ENCODE measurements around the gene COG3.

The COG3 gene

GRCh38 chr13:45474584-45475454, 10.1 kb downstream of the COG3 start:
- Histone ChIP-seq H3K9ac (ENCODE audit: low read length) (no peak overlapping the region), H3K9me2 (ENCODE audit: low read depth, low read length) (no peaks in the 10 kb centered on the region), H3K27ac (ENCODE audit: low read depth, low read length, poor library complexity, severe bottlenecking) (no peak overlapping the region), H4K20me1 (ENCODE audit: insufficient read depth, low read length) (no peaks in the 10 kb centered on the region), H3F3A (ENCODE audit: insufficient read depth, low read length) (no peaks in the 10 kb centered on the region), H3K4me1 (ENCODE audit: insufficient read depth, low read length, severe bottlenecking) (no peaks in the 10 kb centered on the region), H3K9me3 (ENCODE audit: low read length) (no peaks in the 10 kb centered on the region), H3K4me2 (ENCODE audit: low read length) (no peak overlapping the region), H3K36me3 (ENCODE audit: insufficient read depth, low read length) (peaks cover 16% of the 10 kb centered on the region; the same call in 1 of the 2 replicates), H3K79me2 (ENCODE audit: insufficient read depth, low read length) (peaks cover 38% of the 10 kb centered on the region), H2AFZ (ENCODE audit: low read length) (no peak overlapping the region), H3K4me3 (ENCODE audit: low read depth, low read length, poor library complexity, severe bottlenecking) (no peak overlapping the region), H3K27me3 (ENCODE audit: insufficient read depth, low read length) (no peaks in the 10 kb centered on the region)
- TF ChIP-seq CTCF (IDR thresholded peaks at IDR 0.05; ENCODE audit: low read length) (no peak), EZH2 (IDR thresholded peaks at IDR 0.05; ENCODE audit: borderline replicate concordance, low read length) (no peak)

- no peak overlapping the region for H3K4me3 ChIP-seq (ENCODE audit: low read depth, low read length, poor library complexity, severe bottlenecking)
- no peaks in the 10 kb centered on the region for H3K9me3 ChIP-seq (ENCODE audit: low read length)
- no peaks in the 10 kb centered on the region for H3K4me1 ChIP-seq (ENCODE audit: insufficient read depth, low read length, severe bottlenecking)
- TF ChIP-seq CTCF (IDR thresholded peaks at IDR 0.05; ENCODE audit: low read length) (no peak), EZH2 (IDR thresholded peaks at IDR 0.05; ENCODE audit: borderline replicate concordance, low read length) (no peak)
- H3K27ac ChIP-seq (ENCODE audit: low read depth, low read length, poor library complexity, severe bottlenecking): no peak overlapping the region
- no peak overlapping the region for H2AFZ ChIP-seq (ENCODE audit: low read length)
- peaks cover 5% of the 10 kb centered on the region for H3K79me2 ChIP-seq (ENCODE audit: insufficient read depth, low read length)
- H3K36me3 ChIP-seq (ENCODE audit: insufficient read depth, low read length): peaks cover 46% of the 10 kb centered on the region
- no peak overlapping the region for H3K4me2 ChIP-seq (ENCODE audit: low read length)
- no peaks in the 10 kb centered on the region for H3K9me2 ChIP-seq (ENCODE audit: low read depth, low read length)
- no peaks in the 10 kb centered on the region for H3K27me3 ChIP-seq (ENCODE audit: insufficient read depth, low read length)
- H3K9ac ChIP-seq (ENCODE audit: low read length): no peak overlapping the region
- no peaks in the 10 kb centered on the region for H3F3A ChIP-seq (ENCODE audit: insufficient read depth, low read length)
- H4K20me1 ChIP-seq (ENCODE audit: insufficient read depth, low read length): no peaks in the 10 kb centered on the region
These were observed 14.9 kb downstream of the COG3 start for GRCh38 chr13:45479661-45480060.

GRCh38 chr13:45481688-45482087, 16.9 kb downstream of the COG3 start:
- TF ChIP-seq EZH2 (IDR thresholded peaks at IDR 0.05; ENCODE audit: borderline replicate concordance, low read length): no peak
- no peaks in the 10 kb centered on the region for H3K9me2 ChIP-seq (ENCODE audit: low read depth, low read length)
- H3K9me3 ChIP-seq (ENCODE audit: low read length): no peaks in the 10 kb centered on the region
- no peaks in the 10 kb centered on the region for H4K20me1 ChIP-seq (ENCODE audit: insufficient read depth, low read length)
- H2AFZ ChIP-seq (ENCODE audit: low read length): no peak overlapping the region
- H3K4me2 ChIP-seq (ENCODE audit: low read length): no peak overlapping the region
- H3K79me2 ChIP-seq (ENCODE audit: insufficient read depth, low read length): no peaks in the 10 kb centered on the region
- peaks cover 46% of the 10 kb centered on the region for H3K36me3 ChIP-seq (ENCODE audit: insufficient read depth, low read length)
- H3F3A ChIP-seq (ENCODE audit: insufficient read depth, low read length): no peaks in the 10 kb centered on the region
- no peak overlapping the region for H3K9ac ChIP-seq (ENCODE audit: low read length)
- no peak overlapping the region for H3K4me3 ChIP-seq (ENCODE audit: low read depth, low read length, poor library complexity, severe bottlenecking)
- H3K27me3 ChIP-seq (ENCODE audit: insufficient read depth, low read length): no peaks in the 10 kb centered on the region
- no peaks in the 10 kb centered on the region for H3K4me1 ChIP-seq (ENCODE audit: insufficient read depth, low read length, severe bottlenecking)
- H3K27ac ChIP-seq (ENCODE audit: low read depth, low read length, poor library complexity, severe bottlenecking): no peak overlapping the region

Measured in OCI-LY1 (cell line).